Activated naive CD4-positive, alpha-beta T cell treated with anti-CD3 and anti-CD28 coated beads for 36 hours (primary cell): Measurements from ENCODE around the gene IGF2R. TPM values are rescaled to one million over a fixed set of nuclear protein-coding genes. Genes with fewer than 3 reads are reported as not detected.
"Not testable (repeated sequence)": the region's sequence is repeated elsewhere in the genome, so short reads cannot be mapped to it uniquely, and the experiment has no call there.

Experiments
- CTCF ChIA-PET: fragments of 350-600 bp; sonication (Branson Sonifier 250); formaldehyde crosslinking; loops from one replicate; lab custom pipeline; 2021; ENCODE audit warnings: antibody characterized with exemption; lab: Charles Lee
- DNase-seq: peaks from one replicate; pipeline ENCODE4 v3.0.0-alpha.2; 2020
- H3K27ac Mint-ChIP-seq: one replicate; pipeline ENCODE4 v1.8.0; 2021; ENCODE audit warnings: mild to moderate bottlenecking, mixed read lengths
- H3K27me3 Mint-ChIP-seq: one replicate; pipeline ENCODE4 v1.8.0; 2021; ENCODE audit warnings: low read depth, mixed read lengths
- H3K36me3 Mint-ChIP-seq: one replicate; pipeline ENCODE4 v1.8.0; 2021; ENCODE audit warnings: low read depth, mixed read lengths
- H3K4me1 Mint-ChIP-seq: one replicate; pipeline ENCODE4 v1.8.0; 2021; ENCODE audit warnings: low read depth, mixed read lengths
- H3K4me3 Mint-ChIP-seq: one replicate; pipeline ENCODE4 v1.8.0; 2021; ENCODE audit warnings: mild to moderate bottlenecking, moderate library complexity, mixed read lengths
- H3K9me3 Mint-ChIP-seq: one replicate; pipeline ENCODE4 v1.8.0; 2021; ENCODE audit warnings: mixed read lengths
- intact Hi-C: fragments of 100-400 bp; cut with micrococcal nuclease; formaldehyde crosslinking; loops from one replicate; pipeline ENCODE4 v1.15.1; 2023
- total RNA-seq, 2 experiments: library from RNA; stranded (reverse); gene quantifications; one replicate each; pipeline ENCODE4 v1.2.3, GENCODE V29; 2021

The IGF2R gene
- total RNA-seq, result 10 to 100 TPM; 42.1 to 44.5 TPM

- Mint-ChIP-seq H3K27ac (peak within 1 kb of the TSS; percentile 87), H3K9me3 (no peaks in the 10 kb centered on the region), H3K36me3 (no peaks in the 10 kb centered on the region), H3K27me3 (no peaks in the 10 kb centered on the region), H3K4me3 (peak within 1 kb of the TSS; percentile 87), H3K4me1 (peaks cover 36% of the 10 kb centered on the region)
- intact Hi-C loops, result loop anchor here (1.0 to 2.0 kb wide), 3 partner anchors 37 to 242 kb away; partner anchors contain the start of genes TCP1 and WTAP
- peak; percentile 94 for DNase-seq
- CTCF ChIA-PET, result interaction anchor here (0.7 to 2.1 kb wide), 10 partner anchors 10 to 706 kb away, joined by 3 to 7 read pairs (median 4); no protein-coding TSS in a partner anchor
Measured at GRCh38 chr6:159968295-159969203, at the start of gene IGF2R. Gene IGF2R, plus strand, starts transcription at chr6:159969082. Its CDS starts 165 bp downstream, at chr6:159969247.

- intact Hi-C loops, result no loop called here
- Mint-ChIP-seq H3K27ac (no peak overlapping the region), H3K9me3 (peaks cover 4% of the 10 kb centered on the region), H3K36me3 (no peaks in the 10 kb centered on the region), H3K4me1 (no peaks in the 10 kb centered on the region), H3K4me3 (no peak overlapping the region), H3K27me3 (peaks cover 2% of the 10 kb centered on the region)
- CTCF ChIA-PET, result interaction anchor here (1.4 kb wide), 1 partner anchor 10 kb away, joined by 4 read pairs; no protein-coding TSS in a partner anchor
- no peak for DNase-seq
Measured at GRCh38 chr6:159919800-159920199, 49.1 kb upstream of the IGF2R start.

GRCh38 chr6:159924150-159924549, 44.7 kb upstream of the IGF2R start:
- H3K4me1 Mint-ChIP-seq, H3K27ac Mint-ChIP-seq, CTCF ChIA-PET, H3K4me3 Mint-ChIP-seq, H3K36me3 Mint-ChIP-seq, intact Hi-C loops, DNase-seq, H3K9me3 Mint-ChIP-seq, H3K27me3 Mint-ChIP-seq: not testable (repeated sequence)

- CTCF ChIA-PET, result no interaction called here
- H3K27ac Mint-ChIP-seq, result no peak overlapping the region
- intact Hi-C loops, result no loop called here
- H3K9me3 Mint-ChIP-seq, result peaks cover 4% of the 10 kb centered on the region
- H3K4me1 Mint-ChIP-seq, result peaks cover 25% of the 10 kb centered on the region
- no peak for DNase-seq
- H3K27me3 Mint-ChIP-seq, result peaks cover 2% of the 10 kb centered on the region
- H3K36me3 Mint-ChIP-seq, result no peaks in the 10 kb centered on the region
- no peak overlapping the region for H3K4me3 Mint-ChIP-seq
Measured at GRCh38 chr6:159926542-159927203, 42.2 kb upstream of the IGF2R start.

- intact Hi-C loops, result loop anchor here (2.0 kb wide), 2 partner anchors 871 to 913 kb away; no protein-coding TSS in a partner anchor
- DNase-seq, result peak; percentile 49
- peaks cover 3% of the 10 kb centered on the region for H3K27me3 Mint-ChIP-seq
- no peak overlapping the region for H3K27ac Mint-ChIP-seq
- no peaks in the 10 kb centered on the region for H3K36me3 Mint-ChIP-seq
- H3K4me1 Mint-ChIP-seq, result peaks cover 31% of the 10 kb centered on the region
- no peaks in the 10 kb centered on the region for H3K9me3 Mint-ChIP-seq
- H3K4me3 Mint-ChIP-seq, result no peak overlapping the region
- CTCF ChIA-PET, result interaction anchor here (0.7 to 1.1 kb wide), 2 partner anchors 11 to 85 kb away, joined by 3 to 4 read pairs; no protein-coding TSS in a partner anchor
Measured at GRCh38 chr6:159929819-159930218, 39.1 kb upstream of the IGF2R start.

GRCh38 chr6:159931112-159931511, 37.8 kb upstream of the IGF2R start:
- Mint-ChIP-seq H3K4me1 (peaks cover 31% of the 10 kb centered on the region), H3K27me3 (peaks cover 3% of the 10 kb centered on the region), H3K9me3 (no peaks in the 10 kb centered on the region), H3K36me3 (no peaks in the 10 kb centered on the region), H3K27ac (peak overlapping the region; percentile 20), H3K4me3 (no peak overlapping the region)
- CTCF ChIA-PET, result interaction anchor here (0.9 kb wide), 1 partner anchor 37 kb away, joined by 3 read pairs; no protein-coding TSS in a partner anchor
- peak; percentile 67 for DNase-seq
- intact Hi-C loops, result loop anchor here (1.0 to 2.0 kb wide), 11 partner anchors 37 to 914 kb away; partner anchors contain the start of genes TCP1 and WTAP

- intact Hi-C loops, result loop anchor here (1.0 to 2.0 kb wide), 11 partner anchors 36 to 915 kb away; partner anchors contain the start of genes TCP1 and WTAP
- CTCF ChIA-PET, result interaction anchor here (0.9 kb wide), 1 partner anchor 36 kb away, joined by 3 read pairs; no protein-coding TSS in a partner anchor
- Mint-ChIP-seq H3K9me3 (no peaks in the 10 kb centered on the region), H3K4me1 (peaks cover 31% of the 10 kb centered on the region), H3K36me3 (no peaks in the 10 kb centered on the region), H3K27ac (no peak overlapping the region), H3K27me3 (peaks cover 7% of the 10 kb centered on the region), H3K4me3 (no peak overlapping the region)
- no peak for DNase-seq
Measured at GRCh38 chr6:159931846-159932245, 37.0 kb upstream of the IGF2R start.

GRCh38 chr6:159933077-159933476, 35.8 kb upstream of the IGF2R start:
- no peak for DNase-seq
- Mint-ChIP-seq H3K27me3 (peaks cover 7% of the 10 kb centered on the region), H3K9me3 (no peaks in the 10 kb centered on the region), H3K4me3 (no peak overlapping the region), H3K27ac (no peak overlapping the region), H3K36me3 (no peaks in the 10 kb centered on the region), H3K4me1 (peaks cover 31% of the 10 kb centered on the region)
- intact Hi-C loops, result no loop called here
- CTCF ChIA-PET, result interaction anchor here (2.3 kb wide), 1 partner anchor 10 kb away, joined by 8 read pairs; no protein-coding TSS in a partner anchor

- no peak overlapping the region for H3K27ac Mint-ChIP-seq
- H3K9me3 Mint-ChIP-seq, result no peaks in the 10 kb centered on the region
- intact Hi-C loops, result no loop called here
- peaks cover 7% of the 10 kb centered on the region for H3K27me3 Mint-ChIP-seq
- H3K4me3 Mint-ChIP-seq, result no peak overlapping the region
- peaks cover 31% of the 10 kb centered on the region for H3K4me1 Mint-ChIP-seq
- H3K36me3 Mint-ChIP-seq, result no peaks in the 10 kb centered on the region
- DNase-seq, result no peak
- CTCF ChIA-PET, result interaction anchor here (1.3 to 2.3 kb wide), 2 partner anchors 9 to 10 kb away, joined by 3 to 8 read pairs; no protein-coding TSS in a partner anchor
Measured at GRCh38 chr6:159934181-159934580, 34.7 kb upstream of the IGF2R start.

- Mint-ChIP-seq H3K4me3 (no peak overlapping the region), H3K27ac (no peak overlapping the region), H3K27me3 (peaks cover 7% of the 10 kb centered on the region), H3K9me3 (no peaks in the 10 kb centered on the region), H3K36me3 (no peaks in the 10 kb centered on the region), H3K4me1 (peaks cover 22% of the 10 kb centered on the region)
- no peak for DNase-seq
- intact Hi-C loops, result no loop called here
- CTCF ChIA-PET, result interaction anchor here (0.9 to 2.3 kb wide), 2 partner anchors 8 to 71 kb away, joined by 3 to 8 read pairs; no protein-coding TSS in a partner anchor
Measured at GRCh38 chr6:159935065-159935464, 33.8 kb upstream of the IGF2R start.

- CTCF ChIA-PET, result interaction anchor here (0.9 kb wide), 1 partner anchor 72 kb away, joined by 3 read pairs; no protein-coding TSS in a partner anchor
- H3K9me3 Mint-ChIP-seq, result no peaks in the 10 kb centered on the region
- no peak overlapping the region for H3K27ac Mint-ChIP-seq
- H3K4me1 Mint-ChIP-seq, result peaks cover 16% of the 10 kb centered on the region
- H3K4me3 Mint-ChIP-seq, result no peak overlapping the region
- H3K27me3 Mint-ChIP-seq, result peaks cover 7% of the 10 kb centered on the region
- no peaks in the 10 kb centered on the region for H3K36me3 Mint-ChIP-seq
- intact Hi-C loops, result no loop called here
- no peak for DNase-seq
Measured at GRCh38 chr6:159935633-159936032, 33.2 kb upstream of the IGF2R start.
